Tibial nerve (tissue), 4 donors: ENCODE results near the gene PCSK7. TPM values are rescaled to one million over a fixed set of nuclear protein-coding genes. Genes with fewer than 3 reads are reported as not detected.
"Not testable (repeated sequence)": the region's sequence is repeated elsewhere in the genome, so short reads cannot be mapped to it uniquely, and the experiment has no call there.

Source experiments
- DNase-seq, 2 donors: peaks; one replicate each; pipeline ENCODE4 v3.0.0-alpha.2; 2019; ENCODE audit warnings: low spot score in 2 of 2
- H3K27ac ChIP-seq, 4 donors: fragments of 200-600 bp; sonication (generic) in 3 of 4; one replicate each; pipeline ENCODE4 v1.5.1; 2017 to 2019; ENCODE audit warnings: mild to moderate bottlenecking in 1 of 4
- H3K27me3 ChIP-seq, 2 donors: fragments of 200-600 bp; sonication (generic) in 1 of 2; one replicate each; pipeline versions ENCODE4 v1.5.1 to v1.6.0; 2017 to 2019
- H3K36me3 ChIP-seq, 3 donors: fragments of 200-600 bp; sonication (generic); one replicate each; pipeline ENCODE4 v1.5.1; 2018 to 2019
- H3K4me1 ChIP-seq, 4 donors: fragments of 200-600 bp; sonication (generic) in 3 of 4; one replicate each; pipeline ENCODE4 v1.5.1; 2017 to 2019
- H3K4me3 ChIP-seq, 4 donors: fragments of 200-600 bp; sonication (generic) in 3 of 4; one replicate each; pipeline ENCODE4 v1.5.1; 2017 to 2019; ENCODE audit warnings: mild to moderate bottlenecking in 1 of 4, moderate library complexity in 1 of 4
- H3K9me3 ChIP-seq, 4 donors: fragments of 200-600 bp; sonication (generic) in 3 of 4; one replicate each; pipeline ENCODE4 v1.5.1; 2017 to 2019
- CTCF ChIP-seq, 5 experiments: fragments of 200-600 bp in 3 of 5; fragments of 450-650 bp in 2 of 5; sonication (generic) in 3 of 5; IDR thresholded peaks; one replicate each; pipeline ENCODE4 v1.5.1; 2016 to 2019; ENCODE audit warnings: antibody characterized with exemption in 5 of 5, mild to moderate bottlenecking in 3 of 5, moderate library complexity in 2 of 5
- EP300 ChIP-seq, 2 donors: sonication (generic); formaldehyde crosslinking; IDR thresholded peaks; one replicate each; pipeline ENCODE4 v1.6.1; 2017; ENCODE audit warnings: antibody characterized with exemption in 2 of 2, mild to moderate bottlenecking in 1 of 2
- POLR2A ChIP-seq, 2 donors: fragments of 450-650 bp; IDR thresholded peaks; one replicate each; pipeline ENCODE4 v1.6.1; 2017; ENCODE audit warnings: antibody characterized with exemption in 2 of 2, mild to moderate bottlenecking in 2 of 2, moderate library complexity in 2 of 2
- WGBS, 2 donors: methylation state at CpG; one replicate each; pipeline ENCODE4 v1.1.5; 2018; 5-methylcytosine and 5-hydroxymethylcytosine counted together
- total RNA-seq, 4 donors: library from RNA; depleted of rRNA; stranded (reverse); fragments of >200 nt; gene quantifications; one replicate each; pipeline ENCODE4 v1.1.0, GENCODE V29; 2016

PCSK7 gene
- 10 to 100 TPM; 45.4 to 94.5 (median 71.6) TPM for total RNA-seq

- DNase-seq, result peak in 1 of 2 donors; percentile 56
- TF ChIP-seq POLR2A (IDR thresholded peaks at IDR 0.05), result no peak
- TF ChIP-seq CTCF (IDR thresholded peaks at IDR 0.05), result no peak
- TF ChIP-seq EP300 (IDR thresholded peaks at IDR 0.05), result no peak
- WGBS, 2 donors, result 0 to 1% methylated on average over 3 to 13 of the region's 13 CpGs
Measured at GRCh38 chr11:117231842-117232091, at the start of gene PCSK7. Gene PCSK7, minus strand, starts transcription at chr11:117232073. Its CDS starts 2,229 bp downstream, at chr11:117229844.

GRCh38 chr11:117281159-117281558, 49.3 kb upstream of the PCSK7 start:
- Histone ChIP-seq H3K9me3 (no peaks in the 10 kb centered on the region), H3K4me1 (no peaks in the 10 kb centered on the region), H3K36me3 (peaks cover 0 to 66% (median 3%) of the 10 kb centered on the region in 3 donors), H3K4me3 (no peak overlapping the region), H3K27me3 (no peaks in the 10 kb centered on the region), H3K27ac (no peak overlapping the region)
- TF ChIP-seq POLR2A (IDR thresholded peaks at IDR 0.05), result no peak
- TF ChIP-seq EP300 (IDR thresholded peaks at IDR 0.05), result no peak
- TF ChIP-seq CTCF (IDR thresholded peaks at IDR 0.05), result no peak
- WGBS, 2 donors, result 57 to 59% methylated on average over 6 of the region's 6 CpGs
- no peak for DNase-seq

More at GRCh38 chr11:117231842-117232091, at the start of gene PCSK7:
- peaks cover 0 to 43% (median 15%) of the 10 kb centered on the region in 4 donors for H3K4me1 ChIP-seq
- H3K9me3 ChIP-seq, result no peaks in the 10 kb centered on the region
- H3K27ac ChIP-seq, result peak within 1 kb of the TSS; percentile 92 to 97 (median 96)
- H3K27me3 ChIP-seq, result no peaks in the 10 kb centered on the region
- H3K36me3 ChIP-seq, result peaks cover 0 to 46% (median 11%) of the 10 kb centered on the region in 3 donors
- peak within 1 kb of the TSS; percentile 83 to 98 (median 86) for H3K4me3 ChIP-seq

- 81 to 91% methylated on average over 4 of the region's 4 CpGs for WGBS, 2 donors
- H3K27me3 ChIP-seq, result no peaks in the 10 kb centered on the region
- H3K27ac ChIP-seq, result no peak overlapping the region
- DNase-seq, result no peak
- H3K4me3 ChIP-seq, result no peak overlapping the region
- H3K9me3 ChIP-seq, result no peaks in the 10 kb centered on the region
- H3K4me1 ChIP-seq, result no peaks in the 10 kb centered on the region
- TF ChIP-seq POLR2A (IDR thresholded peaks at IDR 0.05) (no peak), CTCF (IDR thresholded peaks at IDR 0.05) (no peak), EP300 (IDR thresholded peaks at IDR 0.05) (no peak)
- H3K36me3 ChIP-seq, result peaks cover 0 to 60% (median 1%) of the 10 kb centered on the region in 3 donors
Measured at GRCh38 chr11:117279711-117280376, 48.0 kb upstream of the PCSK7 start.

GRCh38 chr11:117278347-117278746, 46.5 kb upstream of the PCSK7 start:
- 79 to 80% methylated on average over 2 of the region's 2 CpGs for WGBS, 2 donors
- no peaks in the 10 kb centered on the region for H3K4me1 ChIP-seq
- no peaks in the 10 kb centered on the region for H3K9me3 ChIP-seq
- H3K36me3 ChIP-seq, result peaks cover 0 to 56% (median 0%) of the 10 kb centered on the region in 3 donors
- DNase-seq, result no peak
- H3K27ac ChIP-seq, result no peak overlapping the region
- no peak for TF ChIP-seq CTCF (IDR thresholded peaks at IDR 0.05)
- no peak for TF ChIP-seq EP300 (IDR thresholded peaks at IDR 0.05)
- no peak for TF ChIP-seq POLR2A (IDR thresholded peaks at IDR 0.05)
- no peaks in the 10 kb centered on the region for H3K27me3 ChIP-seq
- H3K4me3 ChIP-seq, result no peak overlapping the region

- Histone ChIP-seq H3K4me3 (no peak overlapping the region), H3K36me3 (peaks cover 0 to 31% (median 0%) of the 10 kb centered on the region in 3 donors), H3K9me3 (no peaks in the 10 kb centered on the region), H3K27ac (no peak overlapping the region), H3K4me1 (no peaks in the 10 kb centered on the region), H3K27me3 (no peaks in the 10 kb centered on the region)
- TF ChIP-seq EP300 (IDR thresholded peaks at IDR 0.05), result no peak
- TF ChIP-seq CTCF (IDR thresholded peaks at IDR 0.05), result no peak
- TF ChIP-seq POLR2A (IDR thresholded peaks at IDR 0.05), result no peak
- WGBS, 2 donors, result 81 to 84% methylated on average over 9 of the region's 9 CpGs
- DNase-seq, result no peak
Measured at GRCh38 chr11:117273550-117274289, 41.8 kb upstream of the PCSK7 start.

GRCh38 chr11:117272175-117272574, 40.3 kb upstream of the PCSK7 start:
- H3K27ac ChIP-seq, H3K9me3 ChIP-seq, H3K4me3 ChIP-seq, DNase-seq, H3K27me3 ChIP-seq, H3K4me1 ChIP-seq: not testable (repeated sequence)
- H3K36me3 ChIP-seq, result peaks cover 0 to 39% (median 0%) of the 10 kb centered on the region in 3 donors
- 97 to 98% methylated on average over 5 of the region's 5 CpGs for WGBS, 2 donors
